ENCODE data around the gene YDJC. TPM values are rescaled to one million over a fixed set of nuclear protein-coding genes. Genes with fewer than 3 reads are reported as not detected.

YDJC gene
- total and polyA plus RNA-seq, 2 donors from 2014 or later: 24.7 to 28.2 TPM

DNA sequence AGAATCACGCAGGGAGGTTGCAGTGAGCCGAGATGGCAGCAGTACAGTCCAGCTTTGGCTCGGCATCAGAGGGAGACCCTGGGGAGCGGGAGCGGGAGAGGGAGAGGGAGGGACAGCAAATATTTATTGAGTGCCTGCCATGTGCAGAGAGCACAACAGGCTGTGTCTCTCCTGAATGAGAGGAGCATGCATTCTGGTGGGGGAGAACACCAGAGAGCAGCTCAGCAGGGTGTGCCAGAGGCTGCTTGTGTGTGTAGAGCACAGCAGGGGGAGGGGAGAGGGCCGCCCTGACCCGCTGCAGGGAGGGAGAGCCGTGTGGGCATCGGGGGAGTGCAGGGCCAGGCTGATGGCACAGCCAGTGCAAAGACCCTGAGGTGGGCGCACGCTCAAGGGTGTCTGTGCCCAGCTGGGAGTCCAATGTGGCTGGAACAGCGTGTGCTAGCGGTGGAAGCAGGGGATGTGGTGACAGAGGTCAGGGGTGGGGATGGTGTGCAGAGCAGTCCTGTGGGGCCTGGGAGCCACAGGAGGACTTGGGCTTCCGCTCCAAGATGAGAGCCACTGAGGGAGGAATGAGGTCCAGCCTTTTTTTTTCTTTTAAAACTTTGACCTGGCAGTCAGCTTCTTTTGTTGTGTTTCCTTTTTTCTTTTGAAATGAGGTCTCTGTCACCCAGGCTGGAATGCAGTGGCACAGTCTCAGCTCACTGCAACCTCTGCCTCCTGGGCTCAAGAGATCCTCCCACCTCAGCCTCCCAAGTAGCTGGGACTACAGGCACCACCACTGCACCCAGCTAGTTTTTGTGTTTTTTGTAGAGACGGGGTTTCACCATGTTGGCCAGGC lies 48.0 kb upstream of the YDJC start:
- Histone ChIP-seq H3K4me3 (ENCODE audit: low read length in 3 of 3) (no peak overlapping the region), H3K27me3 (ENCODE audit: control insufficient read depth, insufficient read depth, low read length) (no peaks in the 10 kb centered on the region), H3K4me1 (ENCODE audit: control insufficient read depth in 2 of 3, insufficient read depth in 2 of 3, low read depth in 1 of 3, low read length in 3 of 3) (peaks cover 0 to 27% (median 26%) of the 10 kb centered on the region in 3 donors), H3K27ac (ENCODE audit: low read depth in 2 of 2, low read length in 2 of 2) (no peak overlapping the region), H3K36me3 (ENCODE audit: control insufficient read depth in 2 of 3, insufficient read depth in 3 of 3, low read length in 3 of 3) (peaks cover 0 to 16% (median 11%) of the 10 kb centered on the region in 3 donors), H3K9ac (ENCODE audit: low read length in 3 of 3) (no peak overlapping the region), H3K9me3 (ENCODE audit: control insufficient read depth in 2 of 3, insufficient read depth in 1 of 3, low read length in 3 of 3) (no peaks in the 10 kb centered on the region)
- FAIRE-seq (no peak), DNase-seq (no peak)
- intact Hi-C loops (cut with DNase I): no loop called here
- TF ChIP-seq, protein P1, sequence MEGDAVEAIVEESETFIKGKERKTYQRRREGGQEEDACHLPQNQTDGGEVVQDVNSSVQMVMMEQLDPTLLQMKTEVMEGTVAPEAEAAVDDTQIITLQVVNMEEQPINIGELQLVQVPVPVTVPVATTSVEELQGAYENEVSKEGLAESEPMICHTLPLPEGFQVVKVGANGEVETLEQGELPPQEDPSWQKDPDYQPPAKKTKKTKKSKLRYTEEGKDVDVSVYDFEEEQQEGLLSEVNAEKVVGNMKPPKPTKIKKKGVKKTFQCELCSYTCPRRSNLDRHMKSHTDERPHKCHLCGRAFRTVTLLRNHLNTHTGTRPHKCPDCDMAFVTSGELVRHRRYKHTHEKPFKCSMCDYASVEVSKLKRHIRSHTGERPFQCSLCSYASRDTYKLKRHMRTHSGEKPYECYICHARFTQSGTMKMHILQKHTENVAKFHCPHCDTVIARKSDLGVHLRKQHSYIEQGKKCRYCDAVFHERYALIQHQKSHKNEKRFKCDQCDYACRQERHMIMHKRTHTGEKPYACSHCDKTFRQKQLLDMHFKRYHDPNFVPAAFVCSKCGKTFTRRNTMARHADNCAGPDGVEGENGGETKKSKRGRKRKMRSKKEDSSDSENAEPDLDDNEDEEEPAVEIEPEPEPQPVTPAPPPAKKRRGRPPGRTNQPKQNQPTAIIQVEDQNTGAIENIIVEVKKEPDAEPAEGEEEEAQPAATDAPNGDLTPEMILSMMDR (IDR thresholded peaks at IDR 0.05; ENCODE audit: borderline replicate concordance, extremely low read depth, insufficient read depth): no peak

DNA sequence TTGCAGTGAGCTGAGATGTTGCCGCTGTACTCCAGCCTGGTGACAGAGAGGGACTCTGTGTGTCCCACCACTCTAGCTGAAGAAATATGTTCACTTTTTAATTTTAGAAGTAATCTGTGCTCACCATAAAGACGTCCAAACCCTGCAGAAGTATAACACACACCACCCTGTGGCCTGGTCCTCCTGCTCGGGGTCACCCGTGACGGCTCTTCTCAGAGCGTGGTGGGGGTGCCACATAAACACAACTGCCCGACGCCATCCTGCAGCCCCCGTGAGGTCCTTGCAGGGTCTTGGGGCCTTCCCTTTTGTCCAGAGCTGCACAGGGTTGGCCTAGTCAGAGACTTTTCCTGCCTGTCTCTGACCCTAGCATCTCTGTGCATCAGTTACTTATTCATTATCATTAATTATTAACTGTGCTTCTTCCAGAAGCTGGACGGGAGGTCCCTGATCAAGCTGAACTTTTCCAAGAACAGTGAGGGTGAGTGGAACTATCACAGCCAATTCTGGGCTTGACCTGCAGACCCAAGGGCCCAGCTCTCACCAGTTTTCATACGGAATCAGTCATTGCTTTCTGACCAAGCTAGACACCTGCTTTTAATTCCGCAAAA lies 44.9 kb upstream of the YDJC start:
- peaks cover 5 to 30% (median 25%) of the 10 kb centered on the region in 3 donors for H3K36me3 ChIP-seq (ENCODE audit: control insufficient read depth in 2 of 3, insufficient read depth in 3 of 3, low read length in 3 of 3)
- FAIRE-seq: no peak
- no peaks in the 10 kb centered on the region for H3K9me3 ChIP-seq (ENCODE audit: control insufficient read depth in 2 of 3, insufficient read depth in 1 of 3, low read length in 3 of 3)

DNA sequence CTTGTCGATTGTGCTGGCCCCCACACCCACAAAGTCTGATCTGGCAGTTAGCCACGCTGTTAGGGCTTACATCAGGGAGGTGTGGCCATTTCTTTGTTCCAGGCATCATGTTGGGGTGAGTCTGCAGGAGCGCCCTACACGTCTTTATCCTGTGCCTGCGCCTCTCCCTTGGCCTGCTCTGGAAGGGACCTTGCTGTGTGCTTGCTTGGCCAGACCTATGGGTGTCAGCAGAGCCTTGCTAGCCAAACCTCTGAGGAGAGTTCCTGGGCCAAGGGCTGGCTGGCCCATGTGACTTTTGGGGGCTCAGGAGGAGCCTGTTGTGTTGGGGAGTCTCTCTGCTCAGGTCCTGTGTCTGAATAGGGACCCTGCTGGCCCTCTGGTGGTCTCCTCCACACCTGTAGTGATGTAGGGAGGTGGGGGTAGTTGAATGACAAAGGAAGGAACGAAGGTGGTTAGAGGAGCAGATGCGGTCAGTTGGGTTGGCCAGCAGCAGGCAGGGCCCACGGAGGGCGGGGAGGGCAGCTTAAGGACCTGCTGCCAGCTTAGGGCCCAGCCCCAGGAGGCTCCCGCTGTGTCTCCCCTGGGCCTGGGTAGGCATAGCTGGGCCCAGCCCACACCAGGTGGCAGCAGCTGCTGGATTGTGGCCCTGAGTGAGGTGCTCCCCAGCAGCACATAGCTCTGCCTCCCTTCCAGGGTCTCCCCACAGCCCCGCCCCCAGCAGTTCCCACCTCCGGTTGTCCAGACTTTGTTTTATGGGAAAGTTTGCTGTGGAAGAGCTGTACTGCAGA lies 43.9 kb upstream of the YDJC start:
- Histone ChIP-seq H3K36me3 (ENCODE audit: control insufficient read depth in 2 of 3, insufficient read depth in 3 of 3, low read length in 3 of 3) (peaks cover 5 to 30% (median 25%) of the 10 kb centered on the region in 3 donors), H3K4me1 (ENCODE audit: control insufficient read depth in 2 of 3, insufficient read depth in 2 of 3, low read depth in 1 of 3, low read length in 3 of 3) (peaks cover 0 to 10% (median 9%) of the 10 kb centered on the region in 3 donors), H3K27ac (ENCODE audit: low read depth in 2 of 2, low read length in 2 of 2) (no peak overlapping the region), H3K27me3 (ENCODE audit: control insufficient read depth, insufficient read depth, low read length) (no peaks in the 10 kb centered on the region), H3K9me3 (ENCODE audit: control insufficient read depth in 2 of 3, insufficient read depth in 1 of 3, low read length in 3 of 3) (no peaks in the 10 kb centered on the region), H3K9ac (ENCODE audit: low read length in 3 of 3) (no peak overlapping the region), H3K4me3 (ENCODE audit: low read length in 3 of 3) (no peak overlapping the region)
- DNase-seq (peak in 1 of 5 donors; percentile 30), FAIRE-seq (no peak)
- TF ChIP-seq, protein P1 (IDR thresholded peaks at IDR 0.05; ENCODE audit: borderline replicate concordance, extremely low read depth, insufficient read depth): peak; percentile 24
- intact Hi-C loops (cut with DNase I): no loop called here

More for the DNA sequence above, 44.9 kb upstream of the YDJC start:
- H3K4me3 ChIP-seq (ENCODE audit: low read length in 3 of 3): no peak overlapping the region
- H3K27me3 ChIP-seq (ENCODE audit: control insufficient read depth, insufficient read depth, low read length): no peaks in the 10 kb centered on the region
- peak in 1 of 5 donors; percentile 28 for DNase-seq
- H3K4me1 ChIP-seq (ENCODE audit: control insufficient read depth in 2 of 3, insufficient read depth in 2 of 3, low read depth in 1 of 3, low read length in 3 of 3): peaks cover 0 to 10% (median 9%) of the 10 kb centered on the region in 3 donors
- H3K9ac ChIP-seq (ENCODE audit: low read length in 3 of 3): peak overlapping the region in 1 of 3 donors; percentile 12
- no peak overlapping the region for H3K27ac ChIP-seq (ENCODE audit: low read depth in 2 of 2, low read length in 2 of 2)
- TF ChIP-seq, protein P1 (IDR thresholded peaks at IDR 0.05; ENCODE audit: borderline replicate concordance, extremely low read depth, insufficient read depth): no peak
- intact Hi-C loops (cut with DNase I): no loop called here
